Rectal smooth muscle tissue (tissue), 1 donor: ENCODE data around the gene GP9.
A peak's percentile ranks its signal among the peaks of the same experiment; 100 is the strongest.
"Not testable (repeated sequence)": the region's sequence is repeated elsewhere in the genome, so short reads cannot be mapped to it uniquely, and the experiment has no call there.

Source experiments
- H3K27ac ChIP-seq: one replicate; pipeline ENCODE4 v1.7.0; 2013; ENCODE audit warnings: low read depth, low read length, inconsistent platforms
- H3K27me3 ChIP-seq: one replicate; pipeline ENCODE4 v1.7.0; 2013; ENCODE audit warnings: low read length; ENCODE audit not compliant: control insufficient read depth, insufficient read depth
- H3K36me3 ChIP-seq: one replicate; pipeline ENCODE4 v1.7.0; 2013; ENCODE audit warnings: low read length; ENCODE audit not compliant: control insufficient read depth, insufficient read depth
- H3K4me1 ChIP-seq: one replicate; pipeline ENCODE4 v1.7.0; 2013; ENCODE audit warnings: low read length; ENCODE audit not compliant: control insufficient read depth, insufficient read depth
- H3K4me3 ChIP-seq: one replicate; pipeline ENCODE4 v1.7.0; 2013; ENCODE audit warnings: low read length
- H3K9ac ChIP-seq: one replicate; pipeline ENCODE4 v1.7.0; 2013; ENCODE audit warnings: low read length

Gene GP9

DNA sequence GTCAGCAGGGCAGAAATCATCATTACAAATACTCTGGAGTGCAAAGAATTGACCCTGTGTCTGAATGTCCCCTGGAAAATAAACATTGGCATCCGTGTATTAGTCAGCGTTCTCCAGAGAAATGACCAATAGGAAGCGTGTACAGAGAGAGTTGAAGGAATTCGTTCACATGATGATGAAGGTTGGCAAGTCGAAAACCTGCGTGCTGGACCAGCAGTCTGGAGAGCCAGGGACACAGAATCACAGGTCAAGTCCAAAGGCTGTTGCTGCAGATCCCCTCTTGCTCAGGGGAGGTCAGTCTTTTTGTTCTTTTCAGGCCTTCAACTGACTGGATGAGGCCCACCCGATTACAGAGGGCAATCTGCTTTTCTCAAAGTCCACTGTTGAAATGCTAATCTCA lies 16.6 kb downstream of the GP9 start:
- H3K9ac ChIP-seq: no peak overlapping the region
- H3K4me3 ChIP-seq: no peak overlapping the region
- H3K36me3 ChIP-seq: no peaks in the 10 kb centered on the region
- no peaks in the 10 kb centered on the region for H3K4me1 ChIP-seq
- no peak overlapping the region for H3K27ac ChIP-seq
- H3K27me3 ChIP-seq: no peaks in the 10 kb centered on the region

DNA sequence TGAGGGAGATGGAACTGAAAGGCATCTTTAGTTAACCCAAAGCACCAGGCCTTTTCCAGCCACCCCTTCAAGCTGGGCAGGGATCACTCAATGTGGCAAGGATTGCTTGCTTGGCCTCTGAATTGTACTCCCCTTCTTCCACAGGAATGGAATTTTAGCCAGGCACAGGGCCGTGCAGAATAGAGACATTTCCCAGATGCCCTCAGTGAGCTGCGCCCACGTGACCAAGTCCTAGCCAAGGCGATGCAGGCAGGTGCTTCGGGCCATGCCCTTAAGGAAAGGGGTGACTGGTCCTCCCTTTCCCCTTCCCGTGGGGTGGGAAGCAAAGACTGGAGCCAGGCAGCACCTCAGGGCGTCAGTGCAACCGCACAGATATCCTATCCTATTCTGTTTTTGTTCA lies 17.9 kb downstream of the GP9 start:
- H3K36me3 ChIP-seq: no peaks in the 10 kb centered on the region
- H3K9ac ChIP-seq: no peak overlapping the region
- no peaks in the 10 kb centered on the region for H3K4me1 ChIP-seq
- H3K27ac ChIP-seq: no peak overlapping the region
- no peak overlapping the region for H3K4me3 ChIP-seq
- no peaks in the 10 kb centered on the region for H3K27me3 ChIP-seq

DNA sequence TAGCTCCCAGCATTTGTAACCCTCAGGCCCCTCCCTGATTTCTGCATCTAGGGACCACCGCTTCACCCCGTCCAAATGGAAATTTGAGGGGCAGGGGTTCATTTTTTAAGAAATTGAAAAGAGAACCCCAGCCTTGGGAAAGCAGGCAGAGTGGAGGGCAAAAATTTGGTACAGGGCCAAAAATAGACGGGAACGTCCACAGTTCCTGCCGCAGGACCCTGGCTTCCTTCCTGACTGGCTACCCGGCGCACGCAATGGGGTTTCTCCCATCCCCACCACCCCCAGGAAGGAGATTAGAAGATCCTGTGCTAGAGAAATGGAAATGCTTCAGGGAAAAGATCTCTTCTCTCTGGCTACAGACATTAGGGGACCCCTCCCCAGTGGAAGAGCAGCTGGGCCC lies 20.9 kb downstream of the GP9 start:
- Histone ChIP-seq H3K27ac (no peak overlapping the region), H3K4me1 (no peaks in the 10 kb centered on the region), H3K27me3 (no peaks in the 10 kb centered on the region), H3K36me3 (no peaks in the 10 kb centered on the region), H3K4me3 (no peak overlapping the region), H3K9ac (no peak overlapping the region)

DNA sequence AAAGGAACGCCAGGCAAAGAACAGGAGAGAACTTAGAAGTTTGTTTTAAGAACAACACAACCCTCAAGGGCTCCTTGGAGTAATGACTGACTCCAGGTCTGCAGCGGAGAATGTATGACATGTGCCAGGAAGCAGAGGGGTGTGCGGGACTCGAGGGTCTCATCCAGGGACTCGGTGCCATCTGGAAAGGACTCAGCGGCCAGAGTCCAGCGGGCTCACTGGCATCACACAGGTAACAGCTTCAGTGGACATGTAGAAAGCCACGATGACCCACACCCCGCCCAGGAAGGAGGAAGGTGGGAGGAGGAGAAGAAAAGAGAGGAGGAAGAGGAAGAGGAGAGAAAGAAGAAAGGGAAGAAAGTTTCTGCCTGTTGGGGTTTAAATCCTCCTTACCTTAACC lies 21.4 kb downstream of the GP9 start:
- no peaks in the 10 kb centered on the region for H3K27me3 ChIP-seq
- peaks cover 4% of the 10 kb centered on the region for H3K4me1 ChIP-seq
- no peak overlapping the region for H3K9ac ChIP-seq
- H3K27ac ChIP-seq: no peak overlapping the region
- H3K36me3 ChIP-seq: no peaks in the 10 kb centered on the region
- no peak overlapping the region for H3K4me3 ChIP-seq

DNA sequence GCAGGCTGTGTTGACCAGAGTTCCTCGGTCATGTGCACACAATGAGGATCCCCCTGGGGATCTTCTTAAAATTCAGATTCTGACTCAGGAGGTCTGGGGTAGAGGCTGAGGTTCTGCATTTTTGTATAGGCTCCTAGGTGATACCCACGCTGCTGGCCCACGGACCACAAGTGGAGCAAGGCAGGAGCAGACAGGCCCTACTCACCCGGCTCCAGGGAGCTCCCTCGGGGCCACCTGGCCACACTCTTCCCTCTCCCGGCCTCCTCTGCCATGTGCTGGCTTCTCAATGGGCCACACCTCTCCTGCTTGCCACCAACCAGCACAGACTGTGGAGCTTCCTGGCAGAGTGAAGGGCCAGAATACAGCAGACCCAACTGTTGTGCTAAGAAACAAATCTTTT lies 23.9 kb downstream of the GP9 start:
- no peak overlapping the region for H3K4me3 ChIP-seq
- H3K9ac ChIP-seq: no peak overlapping the region
- H3K4me1 ChIP-seq: peaks cover 7% of the 10 kb centered on the region
- H3K27me3 ChIP-seq: no peaks in the 10 kb centered on the region
- H3K36me3 ChIP-seq: no peaks in the 10 kb centered on the region
- H3K27ac ChIP-seq: no peak overlapping the region

DNA sequence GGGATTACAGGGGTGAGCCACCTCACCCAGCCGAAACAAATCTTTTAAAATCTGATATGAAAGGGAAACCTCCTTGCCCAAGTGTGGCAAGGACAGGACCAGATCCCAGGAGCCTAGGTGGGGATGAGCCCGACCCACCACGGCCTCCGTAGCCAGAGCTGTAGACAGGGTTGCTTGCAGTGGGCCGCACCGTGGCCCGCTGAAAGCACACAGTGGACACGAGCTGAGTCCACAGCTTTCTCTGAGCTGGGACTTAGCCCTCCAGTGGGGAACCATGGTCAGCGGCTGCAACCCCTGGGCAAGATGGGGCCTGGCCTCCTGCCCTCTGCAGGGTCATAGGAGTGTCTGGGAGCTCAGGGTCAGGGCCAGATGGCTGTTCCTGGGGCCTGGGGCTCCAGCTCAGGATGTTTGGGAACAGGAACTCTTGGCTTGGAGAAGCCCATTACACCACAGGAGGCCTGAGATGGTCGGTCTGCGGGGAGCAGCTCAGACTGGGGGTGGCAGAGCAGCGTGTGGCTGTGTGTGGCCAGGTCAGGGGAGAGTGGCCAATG lies 24.7 kb downstream of the GP9 start:
- Histone ChIP-seq H3K9ac (no peak overlapping the region), H3K27me3 (no peaks in the 10 kb centered on the region), H3K27ac (no peak overlapping the region), H3K4me1 (peaks cover 7% of the 10 kb centered on the region), H3K36me3 (no peaks in the 10 kb centered on the region), H3K4me3 (no peak overlapping the region)

DNA sequence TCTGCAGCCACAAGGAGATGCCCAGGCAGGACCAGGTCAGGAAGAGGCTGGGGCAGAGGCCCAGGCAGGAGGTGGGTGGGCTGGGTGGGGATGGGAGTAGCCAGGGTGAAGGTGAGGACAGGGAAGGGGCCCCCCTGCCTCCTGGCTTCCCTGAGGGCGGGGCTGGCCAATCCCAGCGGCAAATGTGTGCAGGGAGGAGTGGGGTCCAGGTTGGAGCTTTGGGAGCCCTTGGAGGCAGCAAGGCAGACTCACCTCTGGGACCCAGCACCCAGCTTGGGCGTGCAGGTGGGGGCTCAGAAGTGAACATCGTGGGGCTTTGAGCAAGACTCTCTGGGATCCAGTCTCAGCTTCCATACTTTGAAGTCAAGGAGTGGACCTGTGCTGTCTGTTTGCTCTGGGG lies 25.2 kb downstream of the GP9 start:
- Histone ChIP-seq H3K36me3 (no peaks in the 10 kb centered on the region), H3K4me3 (no peak overlapping the region), H3K9ac (no peak overlapping the region), H3K4me1 (peaks cover 7% of the 10 kb centered on the region), H3K27ac (no peak overlapping the region), H3K27me3 (no peaks in the 10 kb centered on the region)

DNA sequence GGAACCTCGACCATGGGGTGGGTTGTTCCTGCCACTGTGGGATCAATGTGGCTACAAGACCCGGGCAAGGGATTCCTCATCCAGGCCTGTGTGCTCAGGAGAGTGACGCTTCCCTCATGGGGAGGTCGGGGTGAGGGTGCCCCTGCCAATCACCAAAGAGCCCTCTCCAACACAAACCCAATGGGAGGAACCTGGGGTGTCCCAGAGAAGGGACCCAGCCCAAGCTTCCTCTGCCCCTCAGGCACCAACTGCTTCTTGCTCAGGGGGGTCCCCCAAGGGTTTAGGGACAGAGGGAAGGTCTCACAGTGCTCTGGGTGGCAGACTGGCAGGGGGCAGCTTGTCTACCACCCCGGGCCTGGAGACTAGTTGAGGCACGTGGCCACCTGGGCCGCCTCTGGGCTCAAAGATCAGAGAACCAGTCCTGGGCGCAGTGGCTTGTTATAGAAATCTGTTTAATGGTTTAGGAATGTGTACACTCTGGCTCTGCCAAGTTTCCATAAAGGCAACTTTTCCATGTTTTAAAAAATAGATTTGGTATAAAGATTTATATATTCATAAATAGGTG lies 26.6 kb downstream of the GP9 start:
- H3K4me3 ChIP-seq: no peak overlapping the region
- peaks cover 3% of the 10 kb centered on the region for H3K36me3 ChIP-seq
- H3K27ac ChIP-seq: peak overlapping the region; percentile 83
- no peaks in the 10 kb centered on the region for H3K27me3 ChIP-seq
- no peak overlapping the region for H3K9ac ChIP-seq
- H3K4me1 ChIP-seq: peaks cover 7% of the 10 kb centered on the region

DNA sequence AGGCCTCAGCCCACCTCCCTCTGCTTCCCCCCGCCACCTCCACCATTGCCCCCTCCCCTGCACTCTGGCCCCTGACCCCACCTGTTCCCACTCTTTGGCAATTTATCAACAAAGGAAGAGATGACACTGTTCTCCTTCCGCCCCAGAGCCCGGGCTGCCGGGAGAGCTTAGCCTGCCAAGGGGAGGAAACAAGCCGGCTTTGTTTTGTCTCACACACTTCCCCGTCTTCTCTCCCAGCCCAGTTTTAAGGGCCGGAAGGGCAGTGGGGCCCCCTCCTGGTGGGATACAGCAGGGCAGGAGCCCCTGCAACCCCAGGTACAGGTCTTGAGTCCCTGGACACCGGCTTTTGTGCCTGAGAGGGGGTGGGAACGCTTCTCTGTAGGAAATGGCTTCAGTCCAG lies 27.3 kb downstream of the GP9 start:
- not testable (repeated sequence) for H3K27me3 ChIP-seq, H3K27ac ChIP-seq, H3K4me3 ChIP-seq, H3K4me1 ChIP-seq, H3K36me3 ChIP-seq, H3K9ac ChIP-seq

DNA sequence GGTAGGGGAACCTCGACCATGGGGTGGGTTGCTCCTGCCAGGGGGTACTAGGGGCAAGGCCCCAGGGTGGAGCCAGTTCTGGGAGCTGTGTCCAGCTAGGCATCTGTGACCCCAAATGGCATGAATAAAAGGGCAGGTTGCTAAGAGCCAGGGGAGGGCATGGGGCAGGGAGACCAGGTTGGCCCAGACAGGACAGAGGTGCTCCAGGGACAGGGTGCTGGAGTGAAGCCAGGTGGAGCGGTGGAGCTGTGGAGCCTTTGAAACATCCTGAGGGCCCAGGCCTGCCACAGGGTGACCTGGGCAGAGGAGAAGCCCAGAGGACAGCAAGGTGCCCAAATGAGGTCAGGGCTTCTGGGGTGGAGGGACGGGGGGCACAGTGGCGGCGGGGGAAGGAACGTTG lies 27.7 kb downstream of the GP9 start:
- H3K4me3 ChIP-seq, H3K36me3 ChIP-seq, H3K9ac ChIP-seq: not testable (repeated sequence)

DNA sequence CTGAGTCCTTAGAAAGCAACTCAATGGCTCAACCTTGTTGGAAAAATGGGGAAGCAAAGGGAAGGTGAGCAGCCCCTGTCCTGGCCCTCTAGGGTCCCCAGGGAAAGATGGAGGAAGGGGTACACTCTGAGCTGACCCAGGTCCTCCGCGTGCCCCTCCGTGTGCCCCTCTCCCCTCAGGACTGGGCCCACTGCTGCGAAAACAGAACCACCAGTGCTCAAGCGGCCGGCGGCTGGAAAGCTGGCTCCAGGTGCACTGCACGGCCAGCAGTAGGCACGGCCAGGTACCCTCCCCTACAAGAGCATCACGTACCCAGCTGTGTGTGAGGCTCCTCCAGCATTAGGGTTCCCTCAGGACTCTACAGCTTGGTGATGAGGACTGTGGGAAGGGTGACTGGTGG lies 34.7 kb downstream of the GP9 start:
- no peaks in the 10 kb centered on the region for H3K27me3 ChIP-seq
- H3K4me3 ChIP-seq: no peak overlapping the region
- H3K4me1 ChIP-seq: no peaks in the 10 kb centered on the region
- H3K36me3 ChIP-seq: peaks cover 11% of the 10 kb centered on the region
- no peak overlapping the region for H3K27ac ChIP-seq
- H3K9ac ChIP-seq: no peak overlapping the region

More for the DNA sequence above, 27.7 kb downstream of the GP9 start:
- not testable (repeated sequence) for H3K27me3 ChIP-seq, H3K27ac ChIP-seq, H3K4me1 ChIP-seq

DNA sequence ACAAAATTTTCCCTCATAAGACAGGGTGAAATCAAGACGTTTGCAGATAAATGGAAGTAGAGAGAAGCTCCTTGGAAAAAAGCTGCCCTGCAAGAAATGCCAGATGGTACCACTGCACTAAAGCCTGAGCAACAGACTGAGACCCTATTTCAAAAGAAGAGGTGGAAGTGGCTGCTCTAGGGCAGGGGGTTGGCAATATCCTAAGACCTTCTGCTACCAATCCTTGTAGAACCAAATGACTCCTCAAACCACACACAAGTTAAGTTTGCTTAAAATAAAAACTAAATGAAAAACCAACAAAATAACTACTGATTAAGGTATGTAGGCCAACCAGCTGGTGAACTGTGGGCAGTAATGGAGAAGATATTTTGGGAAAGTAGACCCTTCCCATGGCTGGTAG lies 39.7 kb downstream of the GP9 start:
- H3K9ac ChIP-seq: no peak overlapping the region
- H3K27me3 ChIP-seq: no peaks in the 10 kb centered on the region
- H3K4me3 ChIP-seq: no peak overlapping the region
- no peaks in the 10 kb centered on the region for H3K4me1 ChIP-seq
- peaks cover 3% of the 10 kb centered on the region for H3K36me3 ChIP-seq
- no peak overlapping the region for H3K27ac ChIP-seq

DNA sequence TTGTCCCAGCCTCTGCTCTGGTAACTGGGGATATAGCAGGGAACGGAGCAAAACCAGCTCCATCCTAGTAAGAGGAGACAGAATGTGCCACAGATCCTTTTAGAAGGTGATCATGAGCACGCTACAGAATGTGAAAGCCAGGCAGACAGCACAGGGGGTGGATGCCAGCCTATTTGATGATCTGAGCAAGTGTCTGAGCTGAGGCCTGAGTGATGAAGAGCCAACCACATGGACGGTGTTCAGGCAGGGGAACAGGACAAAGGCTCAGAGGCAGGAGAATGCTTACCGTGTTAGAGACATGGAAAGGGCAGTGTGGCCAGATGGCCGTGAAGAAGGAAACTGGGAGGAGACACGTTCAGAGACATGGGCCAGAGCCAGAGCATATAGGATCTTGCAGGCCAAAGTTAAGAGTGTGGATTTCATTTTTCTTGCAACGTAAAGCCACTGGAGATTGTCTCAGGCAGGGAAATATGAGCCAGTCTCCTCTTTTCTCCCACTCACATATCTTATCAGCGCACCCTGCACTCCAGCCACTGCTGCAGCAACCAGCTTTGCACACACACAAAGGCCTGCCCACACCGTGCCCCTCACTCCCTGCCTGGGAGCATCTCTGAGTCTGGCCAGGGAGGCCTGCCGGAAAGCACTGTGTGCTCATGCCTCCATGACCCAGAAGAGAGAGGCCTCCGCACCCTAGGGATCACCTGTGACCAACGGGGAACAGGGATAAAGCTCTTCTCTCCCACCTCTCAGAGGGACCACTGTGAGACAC lies 41.0 kb downstream of the GP9 start:
- H3K4me1 ChIP-seq: no peaks in the 10 kb centered on the region
- H3K27me3 ChIP-seq: no peaks in the 10 kb centered on the region
- H3K9ac ChIP-seq: no peak overlapping the region
- no peak overlapping the region for H3K27ac ChIP-seq
- peaks cover 3% of the 10 kb centered on the region for H3K36me3 ChIP-seq
- H3K4me3 ChIP-seq: no peak overlapping the region
